GM21515 (cell line): ENCODE measurements around the gene SHISA9.
"Not testable (repeated sequence)": the region's sequence is repeated elsewhere in the genome, so short reads cannot be mapped to it uniquely, and the experiment has no call there.

Experiments
- ATAC-seq: cut with Tn5 transposase; IDR thresholded peaks from one replicate; pipeline ENCODE4 v1.9.1; 2021; ENCODE audit not compliant: unreplicated experiment

The SHISA9 gene

DNA sequence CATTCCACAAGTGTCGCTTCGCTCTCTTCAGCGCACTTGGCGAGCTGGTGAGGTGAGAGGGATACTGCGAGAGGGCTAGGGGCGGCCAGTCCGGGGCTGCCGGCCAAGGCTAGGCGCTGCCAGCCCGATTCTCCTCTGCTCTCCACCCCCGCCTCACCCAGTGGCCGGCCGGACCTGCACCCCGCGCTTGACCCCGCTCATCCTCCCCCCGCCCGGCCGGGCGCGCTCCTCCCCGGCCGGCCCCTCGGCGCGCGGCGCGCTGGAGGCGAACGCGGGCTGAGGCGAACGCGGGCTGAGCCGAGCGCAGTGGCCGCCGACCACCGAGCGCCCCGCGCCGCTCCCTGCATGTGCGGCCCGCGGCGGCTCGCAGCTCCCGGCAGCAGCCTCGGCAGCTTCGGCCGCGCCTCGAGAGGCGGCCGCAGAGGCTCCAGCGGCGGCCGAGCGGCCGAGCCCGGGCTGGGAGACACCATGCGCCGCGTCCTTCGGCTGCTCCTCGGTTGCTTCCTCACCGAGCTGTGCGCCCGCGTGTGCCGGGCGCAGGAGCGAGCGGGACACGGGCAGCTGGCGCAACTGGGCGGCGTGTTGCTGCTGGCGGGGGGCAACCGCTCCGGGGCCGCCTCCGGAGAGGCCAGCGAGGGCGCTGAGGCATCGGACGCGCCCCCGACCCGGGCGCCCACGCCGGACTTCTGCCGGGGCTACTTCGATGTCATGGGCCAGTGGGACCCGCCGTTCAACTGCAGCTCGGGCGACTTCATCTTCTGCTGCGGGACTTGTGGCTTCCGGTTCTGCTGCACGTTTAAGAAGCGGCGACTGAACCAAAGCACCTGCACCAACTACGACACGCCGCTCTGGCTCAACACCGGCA, at the start of gene SHISA9:
SHISA9 (plus strand) TSS at position 2 of the 865 bp plus-strand sequence.
- ATAC-seq, result no peak

DNA sequence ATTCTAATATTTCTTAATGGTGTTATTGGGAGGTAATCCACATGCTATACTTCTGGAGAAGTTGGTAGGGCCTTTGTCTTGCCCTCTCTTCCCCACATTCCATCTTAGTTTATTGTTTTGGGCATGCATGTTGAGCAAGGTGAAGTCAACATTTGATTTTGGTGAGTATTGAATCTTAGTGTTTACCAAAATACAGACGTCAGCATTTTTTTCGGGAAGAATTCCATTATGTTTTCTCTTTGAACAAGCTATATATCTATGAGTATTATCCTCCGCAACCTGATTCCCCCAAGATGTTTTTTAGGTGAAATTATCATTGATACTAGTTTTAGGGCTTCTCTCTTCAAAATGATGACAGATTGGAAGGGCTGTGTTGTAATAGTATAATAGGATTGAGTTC, 47.4 kb upstream of the SHISA9 start:
- no peak for ATAC-seq

DNA sequence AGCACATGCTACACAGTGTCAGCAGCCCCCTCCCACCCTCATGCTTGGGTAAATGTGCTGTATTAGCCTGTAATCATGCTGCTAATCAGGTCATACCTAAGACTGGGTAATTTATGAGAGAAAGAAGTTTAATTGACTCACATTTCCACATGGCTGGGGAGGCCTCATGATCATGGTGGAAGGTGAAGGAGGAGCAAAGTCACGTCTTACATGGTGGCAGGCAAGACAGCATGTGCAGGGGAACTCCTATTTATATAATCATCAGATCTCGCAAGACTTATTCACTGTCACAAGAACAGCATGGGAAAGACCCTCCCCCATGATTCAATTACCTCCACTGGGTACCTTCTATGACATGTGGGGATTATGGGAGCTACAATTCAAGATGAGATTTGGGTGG, 44.0 kb upstream of the SHISA9 start:
- not testable (repeated sequence) for ATAC-seq

DNA sequence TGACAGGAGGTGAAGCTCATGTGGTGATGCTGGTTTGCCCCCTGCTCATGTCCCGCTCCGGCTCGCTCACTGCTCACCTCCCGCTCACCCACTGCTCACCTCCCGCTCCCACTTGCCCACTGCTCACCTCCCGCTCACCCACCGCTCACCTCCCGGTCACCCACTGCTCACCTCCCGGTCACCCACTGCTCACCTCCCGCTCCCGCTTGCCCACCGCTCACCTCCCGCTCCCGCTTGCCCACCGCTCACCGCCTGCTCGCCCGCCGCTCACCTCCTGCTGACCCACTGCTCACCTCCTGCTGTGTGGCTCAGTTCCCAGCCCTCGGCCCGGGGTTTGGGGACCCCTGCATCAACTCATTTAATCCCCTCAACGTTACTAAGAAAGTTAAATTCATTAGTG, 39.1 kb upstream of the SHISA9 start:
- ATAC-seq, result no peak

DNA sequence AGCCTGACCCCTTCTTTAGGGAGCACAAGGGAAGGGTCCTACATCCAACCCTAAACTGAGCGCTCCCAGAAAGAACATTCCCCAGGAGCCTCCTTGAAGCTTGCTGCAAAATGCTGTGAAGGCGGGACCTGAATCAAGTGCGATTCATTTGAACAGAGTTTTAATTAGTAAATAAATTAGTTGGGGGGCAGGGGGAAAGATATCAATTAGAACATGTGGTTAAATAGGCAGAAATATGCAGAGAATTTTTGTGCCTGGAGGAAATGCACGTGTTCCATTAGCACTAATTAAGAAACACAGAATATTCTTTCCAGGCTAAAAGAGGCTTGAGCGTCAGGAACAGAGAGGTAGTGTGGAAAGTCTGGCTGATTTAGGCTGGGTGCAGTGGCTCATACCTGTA, 38.5 kb upstream of the SHISA9 start:
- ATAC-seq, result no peak

DNA sequence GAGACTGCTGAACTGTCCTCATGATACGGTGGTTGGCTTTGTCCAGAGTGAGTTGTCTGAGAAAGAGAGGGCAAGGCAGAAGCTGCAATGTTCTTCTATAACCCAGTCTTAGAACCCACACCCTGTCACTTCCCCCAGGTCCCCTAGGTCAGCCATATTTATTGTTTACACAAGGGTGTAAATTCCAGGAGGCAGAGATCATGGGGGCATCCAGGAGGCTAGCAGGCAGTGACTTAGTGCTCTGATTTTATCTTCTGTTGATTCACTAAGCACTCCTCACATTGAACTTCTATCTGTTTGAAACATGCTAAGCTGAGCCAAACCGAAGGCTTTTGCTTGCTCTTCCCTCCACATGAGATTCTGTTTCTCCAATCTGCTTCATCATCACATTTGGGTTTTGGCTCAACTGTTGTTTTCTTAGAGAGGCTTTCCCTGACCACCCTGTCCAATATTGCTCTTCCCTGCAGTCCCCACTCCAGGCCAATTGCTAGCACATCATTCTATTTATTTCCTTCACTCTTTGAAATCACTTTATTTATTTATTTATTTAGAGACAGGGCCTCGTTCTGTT, 34.3 kb upstream of the SHISA9 start:
- no peak for ATAC-seq

DNA sequence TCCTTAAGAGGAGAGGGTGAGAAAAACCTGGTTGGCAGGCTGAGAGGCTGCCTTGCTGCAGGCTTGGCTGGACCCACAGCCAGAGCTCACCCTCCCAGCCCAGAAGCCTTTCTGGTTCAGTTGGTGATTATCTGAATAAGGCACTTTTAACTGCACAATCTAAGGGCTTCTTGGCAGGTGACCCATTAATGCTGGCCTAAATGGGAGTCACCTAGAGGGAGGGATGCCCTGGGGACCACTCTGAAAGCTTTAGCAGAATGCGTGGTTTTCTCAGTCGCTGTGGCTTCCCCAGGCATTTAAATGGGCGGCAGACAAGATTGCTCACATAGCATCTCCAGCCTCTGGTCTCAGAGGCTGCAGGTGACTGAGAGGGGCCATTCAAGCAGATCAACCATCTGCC, 33.2 kb upstream of the SHISA9 start:
- ATAC-seq, result no peak

DNA sequence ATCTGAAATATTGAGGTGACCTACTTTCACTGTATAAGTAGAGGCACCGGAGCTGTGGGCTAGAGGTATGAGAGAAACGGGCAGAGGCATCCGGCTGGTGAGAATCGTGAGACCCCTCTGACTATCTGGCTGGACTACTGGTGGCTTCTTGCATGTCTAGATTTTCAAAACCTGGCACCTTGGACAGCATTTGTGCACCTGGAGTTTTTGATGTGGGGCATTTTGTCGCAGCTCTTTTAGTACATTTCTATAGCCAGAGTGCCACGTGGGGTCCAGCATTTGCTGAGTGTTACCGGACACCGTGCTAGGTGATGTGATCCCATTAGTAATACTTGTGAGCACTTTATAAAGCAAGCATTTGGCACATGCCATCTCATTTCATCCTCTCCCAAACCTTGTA, 32.6 kb upstream of the SHISA9 start:
- ATAC-seq, result no peak

DNA sequence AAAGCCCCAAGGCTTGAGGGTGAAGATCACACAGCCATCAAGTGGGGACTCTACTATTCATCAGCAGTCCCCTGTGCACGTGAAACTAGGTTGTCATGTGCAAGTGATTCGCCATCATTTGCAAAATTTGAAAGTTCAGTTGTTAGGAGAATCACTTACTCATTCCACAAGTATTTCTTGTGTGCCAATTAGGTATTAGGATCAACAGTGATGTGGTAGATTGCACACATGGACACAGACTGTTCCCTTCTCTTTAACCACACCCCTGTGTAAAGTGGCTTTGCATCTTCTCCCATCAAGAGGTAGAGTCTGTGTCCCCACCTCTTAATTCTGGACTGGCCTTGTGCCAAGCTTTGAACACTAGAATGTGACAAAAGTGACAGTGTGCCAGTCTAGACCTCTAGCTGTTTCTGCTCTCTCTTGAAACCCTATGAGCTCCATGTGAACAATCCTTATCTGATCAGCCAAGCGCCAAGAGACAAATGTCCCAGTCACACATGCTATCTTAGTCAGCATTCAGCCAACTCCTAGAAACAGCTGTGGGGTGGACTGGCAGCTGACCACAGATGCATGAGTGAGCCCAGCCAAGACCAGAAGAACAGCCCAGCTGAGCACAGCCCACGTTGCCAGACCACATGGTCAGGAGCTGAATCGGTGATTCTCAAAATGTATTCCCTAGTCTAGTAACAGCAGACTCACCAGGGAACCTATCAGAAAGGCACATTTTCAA, 31.5 kb upstream of the SHISA9 start:
- ATAC-seq, result no peak

DNA sequence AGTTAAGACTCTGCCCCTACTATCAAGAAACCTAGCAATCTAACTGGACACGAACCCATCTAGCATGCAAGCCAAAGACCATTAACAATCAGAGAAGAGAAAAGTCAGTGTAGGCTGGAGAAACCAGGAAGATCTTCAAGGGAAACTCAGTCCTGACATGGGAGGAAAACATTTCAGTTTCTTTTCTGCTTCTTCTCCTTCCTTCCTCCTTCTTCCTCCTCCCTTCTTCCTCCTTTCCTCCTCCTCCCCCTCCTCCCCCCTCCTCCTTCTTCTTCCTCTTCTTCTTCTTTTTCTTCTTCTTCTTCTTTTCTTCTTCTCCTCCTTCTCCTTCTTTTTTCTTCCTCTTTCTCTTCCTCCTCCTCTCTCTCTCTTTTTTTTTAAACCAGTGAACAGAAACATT, 29.6 kb upstream of the SHISA9 start:
- ATAC-seq, result no peak

DNA sequence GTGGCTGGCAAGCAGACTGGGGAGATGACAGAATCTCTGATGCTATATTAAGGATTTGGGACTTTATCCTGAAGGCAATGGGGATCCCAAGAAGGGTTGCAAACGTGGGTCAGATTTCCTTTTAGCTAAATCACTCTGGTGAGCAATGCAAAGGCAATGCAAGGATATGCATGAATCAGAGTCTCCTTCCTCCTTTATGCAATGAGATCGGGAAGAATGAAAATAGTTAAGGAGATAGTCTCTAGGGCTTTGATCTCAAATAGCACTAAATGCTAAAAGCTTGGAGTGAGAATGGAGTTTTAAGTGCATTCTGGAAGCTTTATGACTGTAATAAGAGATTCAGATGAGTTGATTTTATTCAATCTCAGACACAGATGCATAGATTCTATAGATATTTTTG, 27.2 kb upstream of the SHISA9 start:
- no peak for ATAC-seq

DNA sequence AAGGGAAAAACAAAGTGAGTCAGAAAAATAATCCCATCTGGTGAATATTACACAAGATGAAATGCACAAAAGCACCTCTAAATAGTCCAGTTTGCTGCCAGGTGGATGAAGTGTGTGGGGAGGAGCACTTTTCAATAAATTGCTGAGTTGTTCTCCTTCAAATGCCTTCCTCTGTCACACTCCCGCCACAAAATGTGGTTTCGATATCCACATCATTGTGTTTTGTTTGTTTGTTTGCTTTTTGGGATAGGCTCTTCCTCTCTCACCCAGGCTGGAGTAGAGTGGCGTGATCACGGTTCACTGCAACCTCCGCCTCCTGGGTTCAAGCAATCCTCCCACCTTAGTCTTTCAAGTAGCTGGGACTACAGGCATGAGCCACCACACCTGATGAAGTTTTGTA, 24.6 kb upstream of the SHISA9 start:
- no peak for ATAC-seq

DNA sequence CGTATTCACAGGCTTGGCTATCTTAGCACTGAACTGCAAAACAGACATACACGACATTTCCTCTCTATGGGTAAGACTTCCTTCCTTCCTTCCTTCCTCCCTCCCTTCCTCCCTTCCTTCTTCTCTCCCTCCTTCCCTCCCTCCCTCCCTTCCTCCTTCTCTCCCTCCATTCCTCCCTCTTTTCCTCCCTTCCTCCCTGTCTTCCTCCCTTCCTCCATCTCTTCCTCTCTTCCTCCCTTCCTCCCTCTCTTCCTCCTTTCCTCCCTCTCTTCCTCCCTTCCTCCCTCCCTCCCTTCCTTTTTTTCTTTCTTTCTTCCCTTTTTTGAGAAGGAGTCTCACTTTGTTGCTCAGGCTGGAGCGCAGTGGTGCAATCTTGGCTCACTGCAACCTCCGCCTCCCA, 22.4 kb upstream of the SHISA9 start:
- no peak for ATAC-seq

DNA sequence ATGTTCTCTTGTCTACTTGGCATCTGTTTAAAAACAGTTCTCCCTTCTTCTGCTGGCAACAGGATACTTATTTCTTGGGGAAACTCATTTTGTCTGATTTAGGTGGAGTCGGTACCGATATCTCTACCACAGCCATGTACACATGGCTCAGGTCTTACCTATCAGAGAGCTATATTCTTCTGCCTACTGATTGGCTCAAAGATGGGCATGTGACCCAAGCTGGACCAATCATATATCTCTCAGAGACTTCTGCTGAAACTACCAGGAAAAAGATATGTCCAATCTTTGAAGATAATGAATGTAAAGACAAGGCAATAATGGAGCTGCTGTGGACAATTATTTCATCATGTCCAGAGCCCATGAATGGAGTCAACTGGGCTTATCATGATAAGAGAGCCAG, 21.6 kb upstream of the SHISA9 start:
- no peak for ATAC-seq

DNA sequence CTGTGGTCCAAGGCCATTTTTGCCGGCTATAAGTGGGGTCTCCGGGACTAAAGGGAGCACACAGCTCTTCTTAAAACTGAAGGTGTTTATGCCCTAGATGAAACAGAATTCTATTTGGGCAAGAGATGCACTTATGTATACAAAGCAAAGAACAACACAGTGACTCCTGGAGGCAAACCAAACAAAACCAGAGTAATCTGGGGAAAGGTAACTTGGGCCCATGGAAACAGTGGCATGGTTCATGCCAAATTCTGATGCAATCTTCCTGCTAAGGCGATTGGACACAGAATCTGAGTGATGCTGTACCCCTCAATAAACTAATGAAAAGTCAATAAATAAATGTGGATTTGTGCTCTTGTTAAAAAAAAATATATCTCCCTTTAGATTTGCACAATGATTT, 20.2 kb upstream of the SHISA9 start:
- no peak for ATAC-seq

DNA sequence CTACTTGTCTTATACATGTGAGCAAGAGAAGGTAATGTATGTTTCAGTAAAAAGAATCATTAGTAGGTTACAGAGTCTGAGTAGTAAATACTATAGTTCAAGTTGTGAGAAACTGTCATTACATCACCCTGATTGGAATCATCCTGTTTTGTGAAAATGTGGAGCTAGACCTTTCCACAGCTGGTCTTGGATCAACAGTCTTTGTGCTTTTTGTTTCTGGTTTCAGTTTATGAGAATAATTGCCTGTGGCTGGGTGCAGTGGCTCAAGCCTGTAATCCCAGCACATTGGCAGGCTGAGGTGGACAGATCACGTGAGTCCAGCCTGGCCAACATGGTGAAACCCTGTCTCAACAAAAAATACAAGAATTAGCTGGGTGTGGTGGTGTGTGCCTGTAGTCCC, 19.7 kb upstream of the SHISA9 start:
- ATAC-seq, result no peak

DNA sequence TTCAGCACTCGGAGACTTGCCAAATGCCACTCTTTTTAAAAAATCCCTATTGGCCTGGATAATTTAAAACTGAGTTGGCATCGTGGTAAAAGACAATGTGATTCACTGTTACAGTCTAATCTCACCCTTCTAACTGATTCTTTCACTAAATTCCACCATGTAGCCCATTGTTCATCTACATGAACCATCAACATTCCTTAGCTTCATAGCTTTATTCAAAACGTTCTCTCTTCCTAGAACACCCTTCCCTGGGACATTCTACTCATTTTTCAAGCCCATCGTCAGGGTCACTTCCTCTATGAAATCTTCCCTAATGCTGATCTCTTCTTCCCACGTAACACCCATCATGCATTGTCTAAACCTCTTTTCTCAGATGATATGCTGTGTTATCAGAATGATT, 15.7 kb upstream of the SHISA9 start:
- ATAC-seq, result no peak

DNA sequence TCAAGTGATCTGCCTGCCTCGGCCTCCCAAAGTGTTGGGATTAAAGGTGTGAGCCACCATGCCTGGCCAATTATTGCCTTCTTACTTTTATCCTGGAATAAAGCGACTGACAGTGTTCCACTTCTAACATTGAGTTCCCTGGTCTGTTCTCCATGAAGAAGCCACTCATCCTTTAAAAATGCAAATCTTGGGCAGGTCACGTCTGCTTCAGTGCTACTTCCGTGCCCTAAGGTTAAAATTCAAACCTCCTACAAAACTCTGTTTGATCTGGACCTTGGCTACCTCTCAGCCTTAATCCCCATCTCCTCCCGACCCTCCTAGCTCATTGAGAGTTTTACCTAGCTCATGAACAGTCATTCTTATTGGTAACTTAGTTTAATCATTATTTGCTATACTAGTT, 9.6 kb upstream of the SHISA9 start:
- ATAC-seq, result no peak

DNA sequence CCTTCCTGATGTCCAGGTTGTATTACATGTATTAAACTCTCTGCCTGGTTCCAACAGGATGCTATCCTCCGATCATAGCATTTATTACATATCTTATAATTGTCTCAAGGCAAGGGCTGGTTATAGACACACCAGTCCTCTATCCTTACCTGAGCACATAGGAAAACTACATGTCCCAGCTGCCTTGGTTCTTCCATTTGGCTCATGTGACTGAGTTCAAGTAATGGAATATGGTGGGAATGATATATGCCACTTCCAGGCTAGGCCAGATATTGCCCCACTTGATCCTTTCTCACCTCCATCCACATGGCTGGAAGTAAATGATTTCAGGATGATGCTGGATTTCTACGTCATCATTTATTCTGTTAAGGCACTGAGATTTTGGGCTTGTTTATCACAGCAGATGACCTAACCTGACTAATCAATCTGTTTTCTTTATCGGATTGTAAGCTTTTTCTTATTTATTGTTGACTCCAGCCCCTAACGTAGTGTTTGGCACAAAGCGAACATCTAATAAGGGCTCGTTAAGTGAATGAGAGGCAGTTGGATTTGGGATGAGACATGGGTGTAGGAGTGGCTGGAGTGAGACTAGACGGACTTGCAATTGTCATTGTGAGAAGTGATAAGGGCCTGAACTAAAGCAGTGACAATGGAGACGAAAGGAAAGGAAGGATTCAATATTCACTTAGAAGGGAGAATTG, 8.2 kb upstream of the SHISA9 start:
- ATAC-seq, result no peak

DNA sequence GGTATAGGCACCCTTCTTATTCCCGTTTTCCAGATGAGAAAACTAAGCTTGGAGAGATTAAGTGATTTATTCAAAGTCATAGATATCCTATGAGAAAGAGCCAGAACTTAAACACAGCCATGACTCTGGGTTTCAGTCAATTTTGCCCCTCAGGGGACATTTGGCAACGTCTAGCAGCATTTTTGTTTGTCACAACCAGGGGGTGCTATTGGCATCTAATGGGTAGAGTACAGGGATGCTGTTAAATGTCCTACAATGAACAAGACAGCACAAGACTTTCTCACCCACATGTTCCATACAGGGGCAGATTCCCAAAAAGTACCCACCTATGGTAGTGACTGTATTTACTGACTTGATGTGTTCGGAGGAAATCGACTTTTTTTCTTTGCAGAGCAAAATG, 4.8 kb upstream of the SHISA9 start:
- no peak for ATAC-seq

DNA sequence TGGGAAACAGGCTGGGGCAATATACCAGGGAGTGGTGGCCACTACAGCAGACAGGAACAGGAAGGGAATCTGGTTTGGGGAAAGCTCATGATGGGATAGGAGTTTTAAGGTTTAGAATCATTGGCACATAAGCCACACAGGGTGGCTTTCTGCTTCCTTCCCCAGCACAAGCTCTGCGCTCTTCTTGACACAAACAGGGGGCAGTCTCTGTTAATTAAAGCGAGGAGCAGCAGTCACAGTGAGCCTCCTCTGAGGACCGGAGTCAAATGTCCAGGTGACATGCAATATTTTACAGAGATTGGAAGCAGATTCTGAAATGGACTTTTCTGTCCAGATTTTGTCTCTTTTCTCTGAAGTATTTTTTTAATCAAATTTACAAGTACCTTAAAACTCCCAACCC, 2.8 kb upstream of the SHISA9 start:
- no peak for ATAC-seq
